HG03097 (cell line): ENCODE measurements around the gene INO80B.
A peak's percentile ranks its signal among the peaks of the same experiment; 100 is the strongest.
"Not testable (repeated sequence)": the region's sequence is repeated elsewhere in the genome, so short reads cannot be mapped to it uniquely, and the experiment has no call there.

Experiments used
- ATAC-seq: cut with Tn5 transposase; IDR thresholded peaks from one replicate; pipeline ENCODE4 v1.9.1; 2021; ENCODE audit not compliant: unreplicated experiment, low FRiP score

INO80B gene

GRCh38 chr2:74474481-74474880 is 19.6 kb downstream of the INO80B start:
- no peak for ATAC-seq

GRCh38 chr2:74474899-74475298 is 20.0 kb downstream of the INO80B start:
- ATAC-seq = no peak

DNA sequence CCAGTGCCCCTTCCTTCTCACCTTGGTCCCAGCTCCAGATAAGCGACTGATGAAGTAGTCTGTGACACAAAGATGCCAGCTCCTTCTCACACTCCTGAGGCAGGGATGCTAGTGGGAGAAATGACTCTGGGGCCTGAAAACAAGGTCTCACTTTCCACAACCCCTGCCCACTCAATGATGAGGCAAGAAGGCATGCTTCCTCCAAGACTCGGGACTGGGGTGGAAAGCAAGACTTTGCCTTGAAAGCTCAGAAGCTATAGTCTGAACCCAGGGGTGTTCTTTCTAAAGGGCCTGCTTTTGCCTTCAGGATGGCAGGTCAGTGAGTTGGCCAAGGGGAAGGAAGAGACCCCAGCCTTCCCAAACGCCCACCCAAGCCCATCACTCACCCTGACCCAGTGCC is 26.5 kb downstream of the INO80B start:
- ATAC-seq = no peak

GRCh38 chr2:74481961-74482800 is 27.3 kb downstream of the INO80B start:
- peak; percentile 43 for ATAC-seq

GRCh38 chr2:74482801-74483674 is 28.2 kb downstream of the INO80B start, which contains the start of the genes CCDC142 and TTC31:
Gene CCDC142, minus strand, starts transcription at chr2:74482998. Its CDS starts 161 bp downstream, at chr2:74482837.
Gene TTC31, plus strand, starts transcription at chr2:74483081. Its CDS starts 15 bp downstream, at chr2:74483096.
- ATAC-seq = peak; percentile 84

GRCh38 chr2:74483675-74484164 is 28.8 kb downstream of the INO80B start:
- not testable (repeated sequence) for ATAC-seq

- ATAC-seq = no peak
Observed at GRCh38 chr2:74486141-74486540, 31.3 kb downstream of the INO80B start.

DNA sequence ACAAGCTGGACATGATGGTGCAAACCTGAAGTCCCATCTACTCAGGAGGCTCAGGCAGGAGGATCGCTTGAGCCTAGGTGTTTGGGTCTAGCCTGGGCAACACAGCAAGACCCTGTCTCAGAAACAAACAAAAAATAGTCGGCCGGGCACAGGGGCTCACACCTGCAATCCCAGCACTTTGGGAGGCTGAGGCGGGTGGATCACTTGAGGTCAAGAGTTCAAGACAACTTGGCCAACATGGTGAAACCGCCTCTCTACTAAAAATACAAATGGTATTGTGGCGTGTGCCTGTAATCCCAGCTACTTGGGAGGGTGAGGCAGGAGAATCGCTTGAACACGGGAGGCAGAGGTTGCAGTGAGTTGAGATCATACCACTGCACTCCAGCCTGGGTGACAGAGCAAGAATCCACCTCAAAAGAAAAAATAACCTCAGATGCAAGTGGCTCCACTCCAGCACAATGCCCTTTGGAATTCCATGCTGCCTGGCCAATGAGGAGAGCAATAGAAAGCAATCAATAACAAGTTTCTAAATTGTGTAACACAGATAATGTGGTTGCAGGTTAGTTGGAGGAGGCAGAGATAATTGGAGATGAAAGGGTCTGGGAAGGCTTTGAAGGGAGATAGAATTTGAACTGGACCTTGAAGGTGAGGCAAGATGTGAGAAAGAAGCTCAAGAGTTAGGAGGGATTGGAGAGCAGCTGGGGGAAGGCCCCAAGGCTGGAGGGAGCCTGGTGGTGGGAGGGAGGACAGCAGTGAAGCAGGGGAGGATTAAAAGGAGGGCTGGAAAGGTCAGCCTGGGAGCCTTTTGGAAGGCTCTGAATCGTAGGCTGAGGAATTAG is 34.0 kb downstream of the INO80B start:
- no peak for ATAC-seq

DNA sequence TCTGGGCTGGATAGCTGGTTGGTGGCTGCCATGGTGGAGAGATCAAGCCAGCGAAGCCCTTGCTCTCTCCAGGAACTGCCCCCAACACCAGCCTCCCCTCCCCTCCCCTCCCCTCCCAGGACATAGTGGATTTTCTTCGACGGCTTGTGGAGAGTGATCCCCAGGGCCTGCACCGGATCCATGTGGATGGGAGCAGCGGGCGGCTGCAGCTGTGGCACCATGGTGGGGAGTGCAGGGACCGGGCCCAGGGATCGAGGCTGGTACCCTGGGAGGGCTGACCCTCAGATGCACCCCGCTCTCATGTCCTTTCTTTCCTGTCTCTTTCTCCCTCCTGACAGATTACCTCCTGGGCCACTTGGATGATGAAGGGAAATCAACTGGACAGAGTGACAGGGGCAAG is 35.0 kb downstream of the INO80B start:
- ATAC-seq = no peak

DNA sequence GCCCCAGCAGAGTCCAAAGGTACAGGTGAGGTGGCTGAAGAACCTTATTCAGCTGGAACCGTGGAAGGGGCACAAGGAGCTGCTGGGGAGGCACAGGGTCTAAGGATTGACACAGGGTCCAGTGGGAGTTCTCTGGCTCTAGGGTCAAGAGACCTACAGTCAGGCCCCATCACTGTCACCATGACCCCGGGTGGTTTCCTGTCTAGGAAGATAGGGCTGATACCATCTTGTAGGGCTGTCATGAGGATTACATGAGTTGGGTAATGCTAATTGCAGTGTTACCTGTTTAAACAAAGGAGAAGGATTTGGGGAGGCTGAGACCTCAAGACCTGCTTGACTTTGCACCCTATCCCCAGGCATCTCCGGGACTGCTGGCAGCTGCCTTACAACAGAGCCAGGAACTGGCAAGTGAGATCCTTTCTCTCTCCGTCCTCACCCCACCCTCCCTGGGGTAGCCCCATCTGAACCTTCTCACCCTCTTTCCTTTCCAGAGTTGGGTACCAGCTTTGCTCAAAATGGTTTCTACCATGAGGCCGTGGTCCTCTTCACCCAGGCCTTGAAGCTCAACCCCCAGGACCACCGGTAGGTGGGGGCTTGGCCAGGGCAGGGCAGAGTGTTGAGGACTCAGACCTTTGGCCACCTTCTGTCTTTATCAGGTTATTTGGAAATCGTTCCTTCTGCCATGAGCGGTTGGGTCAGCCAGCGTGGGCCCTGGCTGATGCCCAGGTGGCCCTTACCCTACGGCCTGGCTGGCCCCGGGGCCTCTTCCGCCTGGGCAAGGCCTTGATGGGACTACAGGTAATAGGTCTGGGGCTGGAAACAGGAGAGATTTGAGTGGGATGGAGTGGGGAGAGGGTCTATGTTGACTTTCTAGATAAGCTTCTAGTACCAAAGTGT is 37.0 kb downstream of the INO80B start:
- no peak for ATAC-seq

DNA sequence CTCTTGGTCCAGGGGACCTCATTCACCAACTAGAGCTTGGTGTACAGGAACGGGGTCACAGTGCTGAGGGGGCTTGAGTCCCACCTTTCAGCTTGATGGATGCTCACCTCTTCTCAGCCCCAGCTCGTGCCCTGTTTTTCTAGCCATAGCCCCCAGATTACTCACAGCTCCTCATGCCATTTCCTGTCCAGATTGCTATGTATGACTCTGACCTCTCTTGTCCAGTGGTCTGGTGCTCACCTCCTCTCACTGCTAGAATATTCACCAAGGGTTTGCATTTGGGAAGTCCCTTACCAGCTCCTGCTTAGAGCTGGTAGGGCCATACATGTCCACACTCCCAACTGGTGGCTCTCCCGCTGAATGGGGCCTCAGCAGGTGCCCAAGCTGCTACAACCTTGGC is 38.7 kb downstream of the INO80B start:
- no peak for ATAC-seq

DNA sequence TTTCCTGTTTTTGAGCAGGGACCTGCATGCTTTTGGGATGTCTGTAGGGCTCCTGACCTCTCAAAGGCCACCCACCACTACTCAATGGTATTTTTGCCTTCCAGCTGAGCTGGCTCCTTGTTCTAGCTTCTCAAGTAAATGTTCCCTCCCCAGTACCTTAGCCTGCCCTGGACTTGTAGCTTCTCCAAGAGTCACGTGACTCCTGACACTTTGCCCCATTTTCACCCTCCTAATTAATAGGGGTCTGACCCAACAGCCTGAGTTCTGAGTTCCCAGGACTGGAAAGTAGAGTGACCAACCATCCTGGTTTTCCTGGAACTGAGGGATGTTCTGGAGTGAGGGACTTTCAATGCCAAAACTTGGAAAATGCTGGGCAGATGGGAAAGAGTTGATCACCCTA is 40.6 kb downstream of the INO80B start:
- ATAC-seq = no peak

- ATAC-seq = no peak
Observed at GRCh38 chr2:74496997-74497776, 42.3 kb downstream of the INO80B start.

DNA sequence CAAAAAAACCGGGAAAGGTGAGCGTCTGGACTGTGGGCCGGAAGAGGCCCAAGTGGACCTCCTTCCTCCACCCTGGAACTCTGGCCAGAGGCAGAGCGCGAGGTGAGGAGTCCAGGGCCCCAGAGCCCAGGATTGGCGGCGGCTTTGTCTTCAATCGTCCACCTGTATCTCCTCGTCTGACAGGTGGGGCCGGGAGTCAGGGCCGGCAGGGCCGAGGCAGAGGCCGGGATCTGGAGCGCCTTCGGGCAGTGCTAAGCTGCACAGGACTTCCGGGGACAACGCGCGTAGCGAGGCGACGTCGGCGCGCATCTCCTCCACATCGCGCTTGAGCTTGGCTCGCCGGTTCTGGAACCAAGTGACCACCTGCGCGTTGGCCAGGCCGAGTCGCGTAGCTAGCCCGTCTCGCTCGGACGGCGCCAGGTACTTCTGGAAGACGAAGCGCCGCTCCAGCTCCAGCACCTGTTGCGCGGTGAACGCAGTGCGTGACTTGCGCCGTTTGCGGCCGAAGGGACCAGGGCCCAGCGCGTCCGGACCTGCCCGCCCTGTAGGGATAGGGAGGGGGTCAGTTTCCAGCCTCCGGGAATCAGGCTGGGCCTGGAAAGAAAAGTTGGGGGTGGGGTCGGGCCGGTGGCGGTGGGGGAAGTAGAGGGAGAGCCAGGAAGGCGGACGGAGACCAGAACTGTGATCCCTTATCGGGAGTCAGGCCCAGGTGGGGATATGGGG is 43.1 kb downstream of the INO80B start:
- no peak for ATAC-seq

- no peak for ATAC-seq
Observed at GRCh38 chr2:74498500-74499266, 43.8 kb downstream of the INO80B start.

- no peak for ATAC-seq
Observed at GRCh38 chr2:74499267-74499939, 44.5 kb downstream of the INO80B start, which contains the start of gene LBX2. Gene LBX2, minus strand, starts transcription at chr2:74499603. Its CDS starts 66 bp downstream, at chr2:74499537.
